ENCODE measurements around the gene H6PD. TPM values are rescaled to one million over a fixed set of nuclear protein-coding genes. Genes with fewer than 3 reads are reported as not detected.
A peak's percentile ranks its signal among the peaks of the same experiment; 100 is the strongest.

Gene H6PD
- polyA plus RNA-seq, 1 donor (not counting 4 experiments of a cell fraction or from before 2014, with no cell fraction given) = 3.3 TPM

DNA sequence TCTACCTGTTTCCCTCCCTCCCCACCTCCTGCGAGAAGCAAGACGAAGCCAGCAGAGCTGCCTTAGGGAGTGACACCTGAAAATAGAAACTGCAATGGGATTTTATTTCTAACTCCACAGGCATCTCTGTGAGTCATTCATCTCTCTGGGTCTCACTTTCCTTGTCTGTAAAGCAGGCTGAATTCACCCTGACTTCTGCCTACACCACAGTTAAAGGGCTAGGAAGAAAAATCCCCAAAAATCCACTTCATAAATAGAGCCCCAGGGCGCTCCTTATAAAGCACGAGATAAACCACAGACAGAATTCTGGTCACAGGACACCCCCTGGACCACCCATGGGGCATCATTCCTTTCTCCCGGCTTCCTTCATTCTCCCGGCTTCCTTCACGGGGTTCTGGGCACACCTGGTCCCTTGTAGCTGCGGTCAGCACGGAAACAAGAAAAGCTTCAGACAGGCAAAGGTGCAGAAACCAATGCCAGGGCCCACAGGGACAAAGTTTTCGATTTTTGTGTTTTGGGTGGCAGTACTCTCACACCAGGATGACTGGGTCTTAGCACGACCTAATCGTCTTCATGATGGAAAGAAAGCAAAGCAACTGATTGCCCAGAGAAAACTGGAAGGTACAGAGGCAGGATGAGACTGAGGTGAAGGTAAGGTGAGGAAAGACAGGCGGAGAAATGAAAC lies 2.8 kb upstream of the H6PD start:
- no peaks in the 10 kb centered on the region for H3K9me3 ChIP-seq (ENCODE audit: control insufficient read depth, low read depth, low read length)
- peak overlapping the region in 1 of 3 experiments; percentile 53 for H3K4me3 ChIP-seq (ENCODE audit: control insufficient read depth in 2 of 3, extremely low read depth in 1 of 3, insufficient read depth in 2 of 3, low read depth in 1 of 3, low read length in 3 of 3)
- peak overlapping the region; percentile 66 for H2AFZ ChIP-seq (ENCODE audit: control insufficient read depth, low read length)
- peak overlapping the region; percentile 72 for H3K4me2 ChIP-seq (ENCODE audit: control insufficient read depth, extremely low read depth, insufficient read depth, low read depth, low read length)
- peak overlapping the region; percentile 73 for H3K27ac ChIP-seq (ENCODE audit: control insufficient read depth, insufficient read depth, low read length)
- H3K9me1 ChIP-seq (ENCODE audit: control insufficient read depth, extremely low read depth, insufficient read depth, low read length) = no peaks in the 10 kb centered on the region
- peak; percentile 93 for FAIRE-seq
- no peak for DNase-seq (ENCODE audit: low read depth, low spot score)
- H3K4me1 ChIP-seq (ENCODE audit: control insufficient read depth, extremely low read depth, insufficient read depth, low read length) = peaks cover 35% of the 10 kb centered on the region
- H3K9ac ChIP-seq (ENCODE audit: control insufficient read depth, extremely low read depth, insufficient read depth, low read length) = peak overlapping the region; percentile 70
- H4K20me1 ChIP-seq (ENCODE audit: control insufficient read depth, extremely low read depth, insufficient read depth, low read length) = no peaks in the 10 kb centered on the region
- no peaks in the 10 kb centered on the region for H3K36me3 ChIP-seq (ENCODE audit: control insufficient read depth in 2 of 2, extremely low read depth in 1 of 2, insufficient read depth in 2 of 2, low read length in 2 of 2)
- no peaks in the 10 kb centered on the region for H3K79me2 ChIP-seq (ENCODE audit: control insufficient read depth, insufficient read depth, low read length)
- H3K27me3 ChIP-seq (ENCODE audit: control insufficient read depth, extremely low read depth, insufficient read depth, low read length) = no peaks in the 10 kb centered on the region
- dilution Hi-C loops (cut with MboI; ENCODE audit: extremely low pct_ligation_motif_present, low sequenced_read_pairs) = no loop called here
- TF ChIP-seq, protein P1, sequence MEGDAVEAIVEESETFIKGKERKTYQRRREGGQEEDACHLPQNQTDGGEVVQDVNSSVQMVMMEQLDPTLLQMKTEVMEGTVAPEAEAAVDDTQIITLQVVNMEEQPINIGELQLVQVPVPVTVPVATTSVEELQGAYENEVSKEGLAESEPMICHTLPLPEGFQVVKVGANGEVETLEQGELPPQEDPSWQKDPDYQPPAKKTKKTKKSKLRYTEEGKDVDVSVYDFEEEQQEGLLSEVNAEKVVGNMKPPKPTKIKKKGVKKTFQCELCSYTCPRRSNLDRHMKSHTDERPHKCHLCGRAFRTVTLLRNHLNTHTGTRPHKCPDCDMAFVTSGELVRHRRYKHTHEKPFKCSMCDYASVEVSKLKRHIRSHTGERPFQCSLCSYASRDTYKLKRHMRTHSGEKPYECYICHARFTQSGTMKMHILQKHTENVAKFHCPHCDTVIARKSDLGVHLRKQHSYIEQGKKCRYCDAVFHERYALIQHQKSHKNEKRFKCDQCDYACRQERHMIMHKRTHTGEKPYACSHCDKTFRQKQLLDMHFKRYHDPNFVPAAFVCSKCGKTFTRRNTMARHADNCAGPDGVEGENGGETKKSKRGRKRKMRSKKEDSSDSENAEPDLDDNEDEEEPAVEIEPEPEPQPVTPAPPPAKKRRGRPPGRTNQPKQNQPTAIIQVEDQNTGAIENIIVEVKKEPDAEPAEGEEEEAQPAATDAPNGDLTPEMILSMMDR (optimal IDR thresholded peaks at IDR 0.05 in 1 of 3, IDR thresholded peaks at IDR 0.05 in 1 of 3, conservative IDR thresholded peaks at IDR 0.05 in 1 of 3; ENCODE audit: extremely low read depth in 1 of 3, insufficient read depth in 2 of 3, low read length in 3 of 3) = no peak
- no peak for TF ChIP-seq EZH2 (IDR thresholded peaks at IDR 0.05; ENCODE audit: low read length)

DNA sequence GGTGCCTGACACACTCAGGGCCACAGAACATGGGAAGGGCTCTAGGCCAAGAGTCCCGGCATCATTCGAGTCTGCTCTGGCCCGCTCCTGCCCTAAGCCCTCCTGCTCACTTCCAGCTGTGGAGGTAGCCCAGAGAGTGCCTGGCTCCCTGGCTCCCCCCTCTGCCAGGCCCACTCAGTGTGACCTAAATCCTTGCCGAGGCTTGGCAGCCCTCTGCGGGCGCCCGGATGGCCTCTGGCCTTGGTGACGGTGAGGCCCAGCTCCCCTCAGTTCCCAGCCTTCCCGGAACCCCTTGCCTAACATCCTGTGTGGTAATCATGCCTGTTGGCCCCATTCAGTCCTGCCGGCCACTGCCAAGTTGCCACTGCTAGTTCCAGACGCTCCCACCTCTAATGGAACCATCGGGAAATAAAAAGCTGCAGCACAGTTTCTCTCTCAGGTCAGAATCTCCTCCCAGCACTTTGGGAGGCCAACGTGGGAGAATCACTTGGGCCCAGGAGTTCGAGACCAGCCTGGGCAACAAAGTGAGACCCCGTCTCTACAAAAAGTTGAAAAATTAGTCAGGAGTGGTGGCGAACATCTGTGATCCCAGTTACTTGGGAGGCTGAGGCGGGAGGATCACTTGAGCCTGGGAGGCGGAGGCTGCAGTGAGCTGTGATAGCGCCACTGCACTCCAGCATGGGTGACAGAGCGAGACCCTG lies 1.2 kb upstream of the H6PD start:
- H3K9me3 ChIP-seq (ENCODE audit: control insufficient read depth, low read depth, low read length) = no peaks in the 10 kb centered on the region
- dilution Hi-C loops (cut with MboI; ENCODE audit: extremely low pct_ligation_motif_present, low sequenced_read_pairs) = no loop called here
- no peaks in the 10 kb centered on the region for H4K20me1 ChIP-seq (ENCODE audit: control insufficient read depth, extremely low read depth, insufficient read depth, low read length)
- no peak overlapping the region for H3K4me3 ChIP-seq (ENCODE audit: control insufficient read depth in 2 of 3, extremely low read depth in 1 of 3, insufficient read depth in 2 of 3, low read depth in 1 of 3, low read length in 3 of 3)
- FAIRE-seq = no peak
- H3K9ac ChIP-seq (ENCODE audit: control insufficient read depth, extremely low read depth, insufficient read depth, low read length) = no peak overlapping the region
- H3K27ac ChIP-seq (ENCODE audit: control insufficient read depth, insufficient read depth, low read length) = no peak overlapping the region
- no peak for DNase-seq (ENCODE audit: low read depth, low spot score)
- no peak overlapping the region for H2AFZ ChIP-seq (ENCODE audit: control insufficient read depth, low read length)
- H3K27me3 ChIP-seq (ENCODE audit: control insufficient read depth, extremely low read depth, insufficient read depth, low read length) = no peaks in the 10 kb centered on the region
- H3K4me2 ChIP-seq (ENCODE audit: control insufficient read depth, extremely low read depth, insufficient read depth, low read depth, low read length) = no peak overlapping the region
- H3K36me3 ChIP-seq (ENCODE audit: control insufficient read depth in 2 of 2, extremely low read depth in 1 of 2, insufficient read depth in 2 of 2, low read length in 2 of 2) = no peaks in the 10 kb centered on the region
- TF ChIP-seq, protein P1 (optimal IDR thresholded peaks at IDR 0.05 in 1 of 3, IDR thresholded peaks at IDR 0.05 in 1 of 3, conservative IDR thresholded peaks at IDR 0.05 in 1 of 3; ENCODE audit: extremely low read depth in 1 of 3, insufficient read depth in 2 of 3, low read length in 3 of 3) = peak in 1 of 3 experiments; percentile 10
- TF ChIP-seq EZH2 (IDR thresholded peaks at IDR 0.05; ENCODE audit: low read length) = no peak
- H3K9me1 ChIP-seq (ENCODE audit: control insufficient read depth, extremely low read depth, insufficient read depth, low read length) = no peaks in the 10 kb centered on the region
- H3K4me1 ChIP-seq (ENCODE audit: control insufficient read depth, extremely low read depth, insufficient read depth, low read length) = peaks cover 31% of the 10 kb centered on the region
- no peaks in the 10 kb centered on the region for H3K79me2 ChIP-seq (ENCODE audit: control insufficient read depth, insufficient read depth, low read length)

Measured in keratinocyte (primary cell).